ENCODE results near the gene MUC6. TPM values are rescaled to one million over a fixed set of nuclear protein-coding genes. Genes with fewer than 3 reads are reported as not detected.
"Not testable (repeated sequence)": the region's sequence is repeated elsewhere in the genome, so short reads cannot be mapped to it uniquely, and the experiment has no call there.

Gene MUC6
- total RNA-seq, 3 donors from 2014 or later = not detected

DNA sequence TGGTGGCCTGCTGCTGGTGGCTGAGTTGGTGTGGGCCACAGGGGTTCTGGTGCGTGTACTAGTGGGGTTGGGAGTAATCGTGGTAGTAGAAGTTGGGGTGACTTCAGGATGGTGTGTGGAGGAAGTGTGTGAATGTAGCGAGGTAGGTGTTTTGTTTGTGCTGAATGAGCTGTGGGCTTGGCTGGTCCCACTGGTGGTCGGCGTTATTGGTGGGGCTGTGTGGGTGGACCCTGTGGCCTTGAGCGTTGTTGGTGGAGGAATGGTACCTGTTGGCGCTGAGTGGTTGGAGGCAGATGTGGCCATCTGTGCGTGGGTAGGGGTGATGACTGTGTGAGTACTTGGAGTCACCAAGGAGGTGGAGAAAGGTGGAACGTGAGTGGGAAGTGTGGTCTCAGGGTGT lies 18.4 kb downstream of the MUC6 start:
- DNase-seq (no peak), ATAC-seq (no peak)
- Histone ChIP-seq H3K4me1 (ENCODE audit: low read depth) (no peaks in the 10 kb centered on the region), H3K4me3 (no peak overlapping the region), H3K36me3 (ENCODE audit: low read depth) (no peaks in the 10 kb centered on the region), H3K9me3 (no peaks in the 10 kb centered on the region)
- TF ChIP-seq, protein P1, sequence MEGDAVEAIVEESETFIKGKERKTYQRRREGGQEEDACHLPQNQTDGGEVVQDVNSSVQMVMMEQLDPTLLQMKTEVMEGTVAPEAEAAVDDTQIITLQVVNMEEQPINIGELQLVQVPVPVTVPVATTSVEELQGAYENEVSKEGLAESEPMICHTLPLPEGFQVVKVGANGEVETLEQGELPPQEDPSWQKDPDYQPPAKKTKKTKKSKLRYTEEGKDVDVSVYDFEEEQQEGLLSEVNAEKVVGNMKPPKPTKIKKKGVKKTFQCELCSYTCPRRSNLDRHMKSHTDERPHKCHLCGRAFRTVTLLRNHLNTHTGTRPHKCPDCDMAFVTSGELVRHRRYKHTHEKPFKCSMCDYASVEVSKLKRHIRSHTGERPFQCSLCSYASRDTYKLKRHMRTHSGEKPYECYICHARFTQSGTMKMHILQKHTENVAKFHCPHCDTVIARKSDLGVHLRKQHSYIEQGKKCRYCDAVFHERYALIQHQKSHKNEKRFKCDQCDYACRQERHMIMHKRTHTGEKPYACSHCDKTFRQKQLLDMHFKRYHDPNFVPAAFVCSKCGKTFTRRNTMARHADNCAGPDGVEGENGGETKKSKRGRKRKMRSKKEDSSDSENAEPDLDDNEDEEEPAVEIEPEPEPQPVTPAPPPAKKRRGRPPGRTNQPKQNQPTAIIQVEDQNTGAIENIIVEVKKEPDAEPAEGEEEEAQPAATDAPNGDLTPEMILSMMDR (IDR thresholded peaks at IDR 0.05) = no peak
- intact Hi-C loops (cut with DNase I, micrococcal nuclease) = no loop called here

DNA sequence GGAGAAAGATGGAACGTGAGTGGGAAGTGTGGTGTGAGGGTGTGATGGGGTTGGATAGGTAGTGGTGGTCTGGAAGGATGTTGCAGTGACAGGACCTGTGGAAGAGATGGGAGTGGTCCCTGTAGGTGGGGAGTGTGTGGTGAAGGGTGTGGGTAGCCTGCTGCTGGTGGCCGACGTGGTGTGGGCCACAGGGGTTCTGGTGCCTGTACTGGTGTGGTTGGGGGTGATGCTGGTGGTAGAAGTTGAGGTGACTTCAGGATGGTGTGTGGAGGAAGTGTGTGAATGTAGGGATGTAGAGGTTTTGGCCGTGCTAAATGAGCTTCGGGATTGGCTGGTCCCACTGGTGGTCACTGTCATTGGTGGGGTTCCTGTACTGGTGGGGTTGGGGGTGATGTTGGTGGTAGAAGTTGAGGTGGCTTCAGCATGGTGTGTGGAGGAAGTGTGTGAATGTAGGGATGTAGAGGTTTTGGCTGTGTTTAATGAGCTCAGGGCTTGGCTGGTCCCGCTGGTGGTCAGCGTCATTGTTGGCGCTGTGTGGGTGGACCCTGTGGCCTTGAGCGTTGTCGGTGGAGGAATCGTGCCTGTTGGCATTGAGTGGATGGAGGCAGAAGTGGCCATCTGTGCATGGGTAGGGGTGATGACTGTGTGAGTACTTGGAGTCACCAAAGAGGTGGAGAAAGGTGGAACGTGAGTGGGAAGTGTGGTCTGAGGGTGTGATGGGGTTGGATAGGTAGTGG lies 19.1 kb downstream of the MUC6 start:
- DNase-seq = no peak
- ATAC-seq = peak; percentile 5

DNA sequence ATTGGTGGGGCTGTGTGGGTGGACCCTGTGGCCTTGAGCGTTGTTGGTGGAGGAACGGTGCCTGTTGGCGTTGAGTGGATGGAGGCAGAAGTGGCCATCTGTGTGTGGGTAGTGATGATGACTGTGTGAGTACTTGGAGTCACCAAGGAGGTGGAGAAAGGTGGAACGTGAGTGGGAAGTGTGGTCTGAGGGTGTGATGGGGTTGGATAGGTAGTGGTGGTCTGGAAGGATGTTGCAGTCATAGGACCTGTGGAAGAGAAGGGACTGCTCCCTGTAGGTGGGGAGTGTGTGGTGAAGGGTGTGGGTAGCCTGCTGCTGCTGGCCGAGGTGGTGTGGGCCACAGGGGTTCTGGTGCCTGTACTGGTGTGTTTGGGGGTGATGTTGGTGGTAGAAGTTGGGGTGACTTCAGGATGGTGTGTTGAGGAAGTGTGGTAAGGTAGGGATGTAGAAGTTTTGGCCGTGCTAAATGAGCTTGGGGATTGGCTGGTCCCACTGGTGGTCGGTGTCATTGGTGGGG lies 19.9 kb downstream of the MUC6 start:
- ATAC-seq = peak; percentile 6
- H3K9me3 ChIP-seq; H3K36me3 ChIP-seq (ENCODE audit: low read depth); H3K4me1 ChIP-seq (ENCODE audit: low read depth); intact Hi-C loops (cut with DNase I, micrococcal nuclease); DNase-seq; H3K4me3 ChIP-seq: not testable (repeated sequence)

More for the DNA sequence above, 19.1 kb downstream of the MUC6 start:
- no peak overlapping the region for H3K4me3 ChIP-seq
- no peaks in the 10 kb centered on the region for H3K4me1 ChIP-seq (ENCODE audit: low read depth)
- no peaks in the 10 kb centered on the region for H3K9me3 ChIP-seq
- no peaks in the 10 kb centered on the region for H3K36me3 ChIP-seq (ENCODE audit: low read depth)
- TF ChIP-seq, protein P1 (IDR thresholded peaks at IDR 0.05) = no peak
- intact Hi-C loops (cut with DNase I, micrococcal nuclease) = no loop called here

DNA sequence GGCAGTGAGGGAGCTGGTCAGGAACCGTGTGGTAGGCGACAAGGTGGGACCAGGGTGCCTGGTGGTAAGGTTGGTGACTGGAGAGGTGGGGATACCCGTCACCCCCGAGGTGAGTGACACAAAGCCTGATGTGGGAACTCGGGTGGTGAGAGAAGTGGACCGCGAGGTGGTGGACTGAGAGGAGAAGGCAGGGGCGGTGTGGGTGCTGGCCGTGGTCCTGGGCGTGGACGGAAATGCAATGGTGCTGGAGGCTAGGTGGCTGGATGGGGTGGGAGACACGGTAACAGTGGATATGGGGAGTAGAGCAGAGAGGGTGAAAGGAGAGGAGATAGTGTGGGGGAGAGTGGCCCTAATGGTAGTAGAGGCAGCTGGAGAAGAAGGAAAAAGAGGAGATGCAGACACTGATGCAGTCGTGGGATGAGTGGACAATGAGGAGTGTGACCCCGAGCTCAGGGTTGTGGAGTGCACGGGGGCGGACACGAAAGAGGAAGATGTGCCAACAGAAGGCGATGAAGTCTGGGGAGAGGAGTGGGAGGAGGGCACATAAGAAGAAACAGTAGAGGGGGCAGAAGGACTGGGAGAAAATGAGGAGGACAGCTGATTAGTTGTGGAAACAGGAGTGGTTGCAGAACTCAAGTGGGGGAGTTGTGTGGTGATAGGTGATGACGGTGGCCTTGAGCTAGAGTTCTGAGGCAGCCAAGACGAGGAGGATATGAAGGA lies 20.5 kb downstream of the MUC6 start:
- peaks cover under 1% of the 10 kb centered on the region for H3K36me3 ChIP-seq (ENCODE audit: low read depth)
- DNase-seq (no peak), ATAC-seq (no peak)
- H3K9me3 ChIP-seq = no peaks in the 10 kb centered on the region
- TF ChIP-seq, protein P1 (IDR thresholded peaks at IDR 0.05) = no peak
- intact Hi-C loops (cut with DNase I, micrococcal nuclease) = no loop called here
- no peak overlapping the region for H3K4me3 ChIP-seq
- no peaks in the 10 kb centered on the region for H3K4me1 ChIP-seq (ENCODE audit: low read depth)

DNA sequence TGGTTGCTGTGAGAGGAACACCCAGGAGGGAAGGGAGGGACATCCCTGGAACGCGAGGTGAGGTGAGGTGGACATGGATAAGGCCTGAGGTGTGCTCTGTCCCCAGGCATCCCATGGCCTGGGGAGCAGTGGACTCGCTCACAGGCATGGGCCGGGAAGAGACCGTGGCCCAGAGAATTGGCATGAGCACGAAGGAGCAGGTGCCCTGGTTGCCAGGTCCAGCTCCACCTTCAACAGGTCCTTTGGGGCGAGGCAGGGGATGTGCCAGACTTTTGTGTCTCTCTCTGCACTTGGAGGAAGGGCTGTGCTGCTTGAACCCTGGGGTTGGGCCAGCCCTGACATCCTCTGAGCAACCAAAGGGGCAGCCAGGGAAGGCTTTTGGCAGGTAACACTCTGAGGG lies 21.5 kb downstream of the MUC6 start:
- H3K36me3 ChIP-seq (ENCODE audit: low read depth) = peaks cover 5% of the 10 kb centered on the region
- H3K4me1 ChIP-seq (ENCODE audit: low read depth) = no peaks in the 10 kb centered on the region
- TF ChIP-seq, protein P1 (IDR thresholded peaks at IDR 0.05) = no peak
- ATAC-seq (no peak), DNase-seq (no peak)
- intact Hi-C loops (cut with DNase I, micrococcal nuclease) = no loop called here
- no peak overlapping the region for H3K4me3 ChIP-seq
- H3K9me3 ChIP-seq = no peaks in the 10 kb centered on the region

DNA sequence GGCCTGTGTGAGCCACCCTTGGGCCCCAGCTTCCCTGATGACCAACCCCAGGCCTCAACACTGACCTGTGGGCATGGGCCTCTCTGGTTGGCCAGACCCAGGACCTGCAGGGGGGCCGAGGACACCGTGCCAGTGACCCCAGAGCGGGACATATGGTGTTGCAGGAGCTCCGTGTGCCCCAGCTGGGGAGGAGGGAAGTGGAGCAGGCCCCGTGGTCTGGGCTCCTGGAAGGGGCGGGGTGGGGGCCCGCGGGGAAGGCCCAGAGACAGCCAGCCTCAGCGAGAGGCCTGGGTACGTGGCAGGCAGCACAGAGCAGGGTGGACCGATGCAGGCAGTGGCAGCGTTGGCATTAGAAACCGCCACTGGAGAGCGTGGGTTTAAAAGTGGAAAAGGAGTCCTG lies 22.2 kb downstream of the MUC6 start:
- TF ChIP-seq, protein P1 (IDR thresholded peaks at IDR 0.05) = no peak
- intact Hi-C loops (cut with DNase I, micrococcal nuclease) = no loop called here
- no peaks in the 10 kb centered on the region for H3K4me1 ChIP-seq (ENCODE audit: low read depth)
- no peak for ATAC-seq
- H3K9me3 ChIP-seq = no peaks in the 10 kb centered on the region
- H3K4me3 ChIP-seq = no peak overlapping the region
- DNase-seq = no peak
- H3K36me3 ChIP-seq (ENCODE audit: low read depth) = peaks cover 5% of the 10 kb centered on the region
